Prostate gland (tissue), 2 donors: ENCODE results near the gene N4BP2.

Source experiments
- CTCF ChIP-seq, 4 experiments: fragments of 200-600 bp in 2 of 4; fragments of 450-650 bp in 2 of 4; sonication (generic) in 2 of 4; IDR thresholded peaks; 1 replicate in 3 of 4; 2 replicates in 1 of 4; pipeline ENCODE4 v1.5.1; 2016 to 2019; ENCODE audit warnings: antibody characterized with exemption in 4 of 4, mild to moderate bottlenecking in 2 of 4, moderate library complexity in 2 of 4
- POLR2AphosphoS5 ChIP-seq: sonication (generic); formaldehyde crosslinking; IDR thresholded peaks from one replicate; pipeline ENCODE4 v1.6.1; 2017; ENCODE audit warnings: antibody characterized with exemption

- TF ChIP-seq CTCF (IDR thresholded peaks at IDR 0.05) (no peak), POLR2AphosphoS5 (no peak)
Observed at GRCh38 chr4:40197879-40198689, 141.4 kb downstream of the N4BP2 start.
